Gastrocnemius medialis (tissue), 4 donors: ENCODE results near the gene ROPN1. TPM values are rescaled to one million over a fixed set of nuclear protein-coding genes. Genes with fewer than 3 reads are reported as not detected.

Experiments used
- ATAC-seq, 2 donors: fragments of 150-250 bp; one replicate each; pipeline ENCODE4 v1.9.1; 2016
- DNase-seq, 2 donors: peaks; one replicate each; pipeline ENCODE4 v3.0.0-alpha.2; 2019
- H3K27ac ChIP-seq, 4 donors: fragments of 200-600 bp; sonication (generic); 1 replicate in 1 of 4; 2 replicates in 3 of 4; pipeline ENCODE4 v1.5.1; 2016 to 2018; ENCODE audit warnings: mild to moderate bottlenecking in 2 of 4, moderate library complexity in 1 of 4
- H3K27me3 ChIP-seq, 3 donors: fragments of 200-600 bp; sonication (generic) in 2 of 3; 1 replicate in 1 of 3; 2 replicates in 2 of 3; pipeline versions ENCODE4 v1.5.1 to v1.6.0; 2016 to 2019; ENCODE audit warnings: mild to moderate bottlenecking in 1 of 3, moderate library complexity in 1 of 3
- H3K36me3 ChIP-seq, 2 donors: fragments of 200-600 bp; sonication (generic) in 1 of 2; one replicate each; pipeline ENCODE4 v1.5.1; 2017 to 2018
- H3K4me1 ChIP-seq, 2 donors: fragments of 200-600 bp; sonication (generic) in 1 of 2; one replicate each; pipeline ENCODE4 v1.5.1; 2016 to 2017; ENCODE audit warnings: mild to moderate bottlenecking in 2 of 2
- H3K4me3 ChIP-seq, 4 donors: fragments of 200-600 bp; sonication (generic) in 3 of 4; 1 replicate in 1 of 4; 2 replicates in 3 of 4; pipeline ENCODE4 v1.5.1; 2016 to 2019; ENCODE audit warnings: mild to moderate bottlenecking in 2 of 4
- H3K9me3 ChIP-seq, 3 donors: fragments of 200-600 bp; sonication (generic) in 2 of 3; 1 replicate in 1 of 3; 2 replicates in 2 of 3; pipeline ENCODE4 v1.5.1; 2016 to 2019
- POLR2A ChIP-seq, 2 donors: fragments of 450-650 bp; IDR thresholded peaks; one replicate each; pipeline ENCODE4 v1.6.1; 2017; ENCODE audit warnings: antibody characterized with exemption in 2 of 2, mild to moderate bottlenecking in 2 of 2, moderate library complexity in 2 of 2
- in situ Hi-C, 4 donors: fragments of 200-750 bp; cut with MboI; loops; one replicate each; pipeline versions ENCODE4 v1.15.0 to v1.8.0; 2017; ENCODE audit warnings: low sequenced_read_pairs in 4 of 4
- intact Hi-C: fragments of 100-400 bp; cut with DNase I; formaldehyde crosslinking; loops from one replicate; pipeline ENCODE4 v1.15.1; 2023; ENCODE audit warnings: low total_unique reads
- total RNA-seq, 4 donors: library from RNA; depleted of rRNA; stranded (reverse); fragments of >200 nt; gene quantifications; one replicate each; pipeline versions ENCODE4 v1.1.0 to v1.2.3, GENCODE V29; 2016
- TF ChIP-seq, protein P1 (sequence below), 5 experiments: fragments of 450-650 bp in 3 of 5; fragments of 200-600 bp in 2 of 5; sonication (generic) in 2 of 5; IDR thresholded peaks in 4 of 5; conservative IDR thresholded peaks in 1 of 5; 1 replicate in 4 of 5; 2 replicates in 1 of 5; pipeline ENCODE4 v1.5.1; 2016 to 2019; ENCODE audit warnings: antibody characterized with exemption in 5 of 5, mild to moderate bottlenecking in 3 of 5, moderate library complexity in 3 of 5

Gene ROPN1
- total RNA-seq, 4 donors from 2014 or later = not detected

DNA sequence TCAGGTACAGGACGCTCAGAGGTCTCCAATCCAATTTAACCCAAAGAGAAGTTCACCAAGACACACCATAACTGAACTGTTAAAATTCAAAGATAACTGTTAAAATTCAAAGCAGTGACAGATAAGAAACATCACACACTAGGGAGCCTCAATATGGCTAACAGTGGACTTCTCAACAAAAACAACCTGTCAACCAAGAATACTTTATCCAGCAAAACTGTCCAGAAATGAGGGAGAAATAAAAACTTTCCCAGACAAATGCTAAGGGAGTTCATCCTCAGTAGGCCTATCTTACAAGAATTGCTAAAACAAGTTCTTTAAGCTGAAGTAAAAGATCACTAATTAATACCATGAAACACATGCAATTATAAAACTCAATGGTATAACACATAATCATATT lies 71.5 kb downstream of the ROPN1 start:
- intact Hi-C loops = no loop called here
- Histone ChIP-seq H3K27ac (no peak overlapping the region), H3K36me3 (peaks cover 0 to 4% of the 10 kb centered on the region in 2 donors), H3K4me1 (no peaks in the 10 kb centered on the region), H3K9me3 (peaks cover 0 to 2% (median 0%) of the 10 kb centered on the region in 3 donors), H3K27me3 (no peaks in the 10 kb centered on the region), H3K4me3 (no peak overlapping the region)
- TF ChIP-seq, protein P1, sequence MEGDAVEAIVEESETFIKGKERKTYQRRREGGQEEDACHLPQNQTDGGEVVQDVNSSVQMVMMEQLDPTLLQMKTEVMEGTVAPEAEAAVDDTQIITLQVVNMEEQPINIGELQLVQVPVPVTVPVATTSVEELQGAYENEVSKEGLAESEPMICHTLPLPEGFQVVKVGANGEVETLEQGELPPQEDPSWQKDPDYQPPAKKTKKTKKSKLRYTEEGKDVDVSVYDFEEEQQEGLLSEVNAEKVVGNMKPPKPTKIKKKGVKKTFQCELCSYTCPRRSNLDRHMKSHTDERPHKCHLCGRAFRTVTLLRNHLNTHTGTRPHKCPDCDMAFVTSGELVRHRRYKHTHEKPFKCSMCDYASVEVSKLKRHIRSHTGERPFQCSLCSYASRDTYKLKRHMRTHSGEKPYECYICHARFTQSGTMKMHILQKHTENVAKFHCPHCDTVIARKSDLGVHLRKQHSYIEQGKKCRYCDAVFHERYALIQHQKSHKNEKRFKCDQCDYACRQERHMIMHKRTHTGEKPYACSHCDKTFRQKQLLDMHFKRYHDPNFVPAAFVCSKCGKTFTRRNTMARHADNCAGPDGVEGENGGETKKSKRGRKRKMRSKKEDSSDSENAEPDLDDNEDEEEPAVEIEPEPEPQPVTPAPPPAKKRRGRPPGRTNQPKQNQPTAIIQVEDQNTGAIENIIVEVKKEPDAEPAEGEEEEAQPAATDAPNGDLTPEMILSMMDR (IDR thresholded peaks at IDR 0.05 in 4 of 5, conservative IDR thresholded peaks at IDR 0.05 in 1 of 5) = no peak
- no peak for TF ChIP-seq POLR2A (IDR thresholded peaks at IDR 0.05)
- in situ Hi-C loops = no loop called here
- DNase-seq = no peak
- ATAC-seq = no peak

DNA sequence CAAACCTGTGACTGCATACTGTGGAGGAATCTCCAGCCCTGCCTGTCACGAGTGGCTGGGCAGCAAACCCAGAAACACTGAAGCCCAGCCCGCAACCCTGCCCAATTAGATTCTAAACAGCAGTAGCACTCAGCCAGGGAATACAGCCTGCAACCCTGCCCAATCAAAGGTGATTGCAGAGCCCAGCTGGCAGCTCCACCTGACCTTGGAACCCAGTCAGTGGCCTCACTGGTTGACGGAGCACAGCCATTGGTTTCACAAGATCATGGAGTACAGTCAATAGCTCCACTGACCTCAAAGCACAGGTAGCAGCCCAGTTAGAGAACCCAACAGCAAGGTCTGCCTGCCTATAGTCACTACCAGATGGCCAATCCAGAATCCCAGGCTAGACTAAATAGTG lies 72.6 kb downstream of the ROPN1 start:
- no peak for ATAC-seq
- Histone ChIP-seq H3K27ac (no peak overlapping the region), H3K9me3 (peaks cover 0 to 2% (median 0%) of the 10 kb centered on the region in 3 donors), H3K4me1 (no peaks in the 10 kb centered on the region), H3K4me3 (no peak overlapping the region), H3K27me3 (no peaks in the 10 kb centered on the region), H3K36me3 (peaks cover 0 to 4% of the 10 kb centered on the region in 2 donors)
- TF ChIP-seq POLR2A (IDR thresholded peaks at IDR 0.05) = no peak
- TF ChIP-seq, protein P1 (IDR thresholded peaks at IDR 0.05 in 4 of 5, conservative IDR thresholded peaks at IDR 0.05 in 1 of 5) = no peak
- intact Hi-C loops = no loop called here
- in situ Hi-C loops = no loop called here
- DNase-seq = no peak

Other genes starting within 250 kb of the ROPN1 start
- gene MYLK, start 107.8 kb downstream of the ROPN1 start, total RNA-seq = 10 to 100 TPM in 2 of 4 donors, 1 to 10 TPM in 2; 5.6 to 19.6 (median 8.8) TPM
- gene CCDC14, start 30.9 kb downstream of the ROPN1 start, total RNA-seq = 10 to 100 TPM in 1 of 4 donors, 1 to 10 TPM in 3; 3.9 to 16.7 (median 6.4) TPM
- 10 to 100 TPM; 25.4 to 47.0 (median 30.7) TPM for gene KALRN, start 41.2 kb upstream of the ROPN1 start, total RNA-seq